AG10803 (cell line): ENCODE data around the gene SMURF2.
A peak's percentile ranks its signal among the peaks of the same experiment; 100 is the strongest.

Experiments used
- DNase-seq: peaks from one replicate; pipeline ENCODE4 v3.0.0; 2010; ENCODE audit warnings: low read depth
- H3K4me3 ChIP-seq: 2 replicates; pipeline ENCODE4 v1.5.1; 2011; ENCODE audit warnings: mild to moderate bottlenecking, low read length, control low read depth
- TF ChIP-seq, protein P1 (sequence below): conservative IDR thresholded peaks from 2 replicates; pipeline ENCODE4 v1.5.1; 2011; ENCODE audit warnings: mild to moderate bottlenecking, low read length, control low read depth, inconsistent platforms

The SMURF2 gene

DNA sequence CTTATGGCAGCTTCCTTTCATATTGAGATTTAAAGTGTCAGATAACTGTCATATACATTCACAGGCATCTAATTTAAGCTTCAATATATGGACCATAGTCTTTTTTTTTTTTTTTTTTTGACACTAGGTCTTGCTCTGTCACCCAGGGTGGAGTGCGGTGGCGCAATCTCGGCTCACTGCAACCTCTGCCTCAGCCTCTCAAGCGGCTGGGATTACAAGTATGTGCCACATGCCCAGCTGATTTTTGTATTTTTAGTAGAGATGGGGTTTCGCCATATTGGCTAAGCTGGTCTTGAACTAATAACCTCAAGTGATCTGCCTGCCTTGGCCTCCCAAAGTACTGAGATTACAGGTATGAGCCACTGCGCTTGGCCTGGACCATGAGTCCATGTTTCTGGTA is 141.7 kb downstream of the SMURF2 start:
- DNase-seq, result no peak
- TF ChIP-seq, protein P1, sequence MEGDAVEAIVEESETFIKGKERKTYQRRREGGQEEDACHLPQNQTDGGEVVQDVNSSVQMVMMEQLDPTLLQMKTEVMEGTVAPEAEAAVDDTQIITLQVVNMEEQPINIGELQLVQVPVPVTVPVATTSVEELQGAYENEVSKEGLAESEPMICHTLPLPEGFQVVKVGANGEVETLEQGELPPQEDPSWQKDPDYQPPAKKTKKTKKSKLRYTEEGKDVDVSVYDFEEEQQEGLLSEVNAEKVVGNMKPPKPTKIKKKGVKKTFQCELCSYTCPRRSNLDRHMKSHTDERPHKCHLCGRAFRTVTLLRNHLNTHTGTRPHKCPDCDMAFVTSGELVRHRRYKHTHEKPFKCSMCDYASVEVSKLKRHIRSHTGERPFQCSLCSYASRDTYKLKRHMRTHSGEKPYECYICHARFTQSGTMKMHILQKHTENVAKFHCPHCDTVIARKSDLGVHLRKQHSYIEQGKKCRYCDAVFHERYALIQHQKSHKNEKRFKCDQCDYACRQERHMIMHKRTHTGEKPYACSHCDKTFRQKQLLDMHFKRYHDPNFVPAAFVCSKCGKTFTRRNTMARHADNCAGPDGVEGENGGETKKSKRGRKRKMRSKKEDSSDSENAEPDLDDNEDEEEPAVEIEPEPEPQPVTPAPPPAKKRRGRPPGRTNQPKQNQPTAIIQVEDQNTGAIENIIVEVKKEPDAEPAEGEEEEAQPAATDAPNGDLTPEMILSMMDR, result no peak
- H3K4me3 ChIP-seq, result no peak overlapping the region

- TF ChIP-seq, protein P1, result no peak
- DNase-seq, result no peak
- no peak overlapping the region for H3K4me3 ChIP-seq
These were observed 142.5 kb downstream of the SMURF2 start for GRCh38 chr17:64519601-64520000.

GRCh38 chr17:64515829-64516228 is 146.3 kb downstream of the SMURF2 start:
- H3K4me3 ChIP-seq, result no peak overlapping the region
- no peak for DNase-seq
- TF ChIP-seq, protein P1, result no peak

DNA sequence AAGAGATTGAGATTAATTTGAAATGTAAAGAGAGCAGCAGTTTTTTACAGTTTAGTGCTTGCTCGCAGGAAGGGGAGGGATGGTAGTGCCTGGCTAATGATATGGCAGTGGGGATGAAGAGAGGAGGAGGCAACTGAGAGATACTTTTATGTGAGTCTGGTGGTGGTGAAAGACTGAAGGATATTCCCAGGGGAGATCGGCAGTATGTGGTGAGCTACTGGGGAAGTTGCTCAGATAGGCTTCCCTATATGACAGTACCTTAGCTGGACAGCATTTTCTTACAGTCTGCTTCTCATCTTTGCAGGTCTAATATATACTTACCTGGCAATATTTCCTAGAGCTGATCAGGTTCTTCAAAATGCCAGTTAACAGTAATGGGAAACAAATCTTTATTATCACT is 146.7 kb downstream of the SMURF2 start:
- no peak overlapping the region for H3K4me3 ChIP-seq
- TF ChIP-seq, protein P1, result no peak
- no peak for DNase-seq

DNA sequence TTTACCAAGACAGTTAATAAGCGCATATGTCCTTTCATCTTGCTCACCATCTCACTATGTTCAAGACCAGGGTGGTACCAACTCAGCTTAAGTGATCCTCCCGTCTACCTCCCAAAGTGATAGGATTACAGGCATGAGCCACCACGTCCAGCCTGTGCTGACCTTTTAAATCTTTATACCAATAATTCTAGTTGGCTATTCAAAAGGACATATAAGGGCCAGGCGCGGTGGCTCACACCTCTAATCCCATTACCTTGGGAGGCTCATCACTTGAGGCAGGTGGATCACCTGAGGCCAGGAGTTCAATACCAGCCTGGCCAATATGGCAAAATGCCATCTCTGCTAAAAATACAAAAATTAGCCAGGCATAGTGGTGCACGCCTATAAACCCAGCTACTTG is 152.9 kb downstream of the SMURF2 start:
- TF ChIP-seq, protein P1, result no peak
- no peak overlapping the region; the same call in 1 of the 2 replicates for H3K4me3 ChIP-seq
- no peak for DNase-seq

- peak overlapping the region; percentile 96; the same call in 1 of the 2 replicates for H3K4me3 ChIP-seq
- TF ChIP-seq, protein P1, result no peak
- DNase-seq, result no peak
These were observed 153.4 kb downstream of the SMURF2 start for GRCh38 chr17:64508683-64509082.

DNA sequence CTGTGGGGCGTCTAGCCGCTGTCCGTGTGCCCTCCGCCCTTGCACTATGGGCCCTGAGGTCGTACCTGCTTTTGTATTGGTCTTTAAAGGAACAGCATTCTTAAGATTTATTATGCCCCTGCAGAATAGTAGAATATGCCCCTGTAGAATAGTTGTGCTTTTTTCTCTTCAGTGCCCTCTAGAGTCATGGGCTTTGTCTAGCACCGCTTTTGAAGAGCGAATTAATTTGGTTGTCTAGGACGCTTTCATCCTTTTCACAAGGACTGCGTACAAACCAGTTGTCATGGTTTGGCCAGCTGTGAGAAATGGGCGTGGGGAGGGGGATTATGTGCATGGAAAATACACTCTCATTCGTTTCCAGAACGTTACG is 154.7 kb downstream of the SMURF2 start:
- peak overlapping the region; percentile 96 for H3K4me3 ChIP-seq
- TF ChIP-seq, protein P1, result peak; percentile 69
- peak; percentile 71 for DNase-seq
